Transverse colon (tissue), 3 donors: Measurements from ENCODE around the gene ACKR4.
"Not testable (repeated sequence)": the region's sequence is repeated elsewhere in the genome, so short reads cannot be mapped to it uniquely, and the experiment has no call there.

ENCODE experiments used
- EP300 ChIP-seq: sonication (generic); formaldehyde crosslinking; IDR thresholded peaks from one replicate; pipeline ENCODE4 v1.6.1; 2017; ENCODE audit warnings: antibody characterized with exemption, low read depth
- POLR2A ChIP-seq: fragments of 450-650 bp; IDR thresholded peaks from one replicate; pipeline ENCODE4 v1.6.1; 2016; ENCODE audit warnings: antibody characterized with exemption, mild to moderate bottlenecking, moderate library complexity
- TF ChIP-seq, protein P1 (sequence below), 5 experiments: fragments of 200-600 bp in 3 of 5; fragments of 450-650 bp in 2 of 5; sonication (generic) in 3 of 5; IDR thresholded peaks; 1 replicate in 2 of 5; 2 replicates in 3 of 5; pipeline ENCODE4 v1.5.1; 2016 to 2017; ENCODE audit warnings: antibody characterized with exemption in 5 of 5, inconsistent platforms in 3 of 5, mild to moderate bottlenecking in 2 of 5, moderate library complexity in 1 of 5

DNA sequence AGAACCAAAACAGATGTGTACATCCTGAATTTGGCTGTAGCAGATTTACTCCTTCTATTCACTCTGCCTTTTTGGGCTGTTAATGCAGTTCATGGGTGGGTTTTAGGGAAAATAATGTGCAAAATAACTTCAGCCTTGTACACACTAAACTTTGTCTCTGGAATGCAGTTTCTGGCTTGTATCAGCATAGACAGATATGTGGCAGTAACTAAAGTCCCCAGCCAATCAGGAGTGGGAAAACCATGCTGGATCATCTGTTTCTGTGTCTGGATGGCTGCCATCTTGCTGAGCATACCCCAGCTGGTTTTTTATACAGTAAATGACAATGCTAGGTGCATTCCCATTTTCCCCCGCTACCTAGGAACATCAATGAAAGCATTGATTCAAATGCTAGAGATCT is 3.5 kb downstream of the ACKR4 start:
- not testable (repeated sequence) for TF ChIP-seq POLR2A, EP300
- TF ChIP-seq, protein P1, sequence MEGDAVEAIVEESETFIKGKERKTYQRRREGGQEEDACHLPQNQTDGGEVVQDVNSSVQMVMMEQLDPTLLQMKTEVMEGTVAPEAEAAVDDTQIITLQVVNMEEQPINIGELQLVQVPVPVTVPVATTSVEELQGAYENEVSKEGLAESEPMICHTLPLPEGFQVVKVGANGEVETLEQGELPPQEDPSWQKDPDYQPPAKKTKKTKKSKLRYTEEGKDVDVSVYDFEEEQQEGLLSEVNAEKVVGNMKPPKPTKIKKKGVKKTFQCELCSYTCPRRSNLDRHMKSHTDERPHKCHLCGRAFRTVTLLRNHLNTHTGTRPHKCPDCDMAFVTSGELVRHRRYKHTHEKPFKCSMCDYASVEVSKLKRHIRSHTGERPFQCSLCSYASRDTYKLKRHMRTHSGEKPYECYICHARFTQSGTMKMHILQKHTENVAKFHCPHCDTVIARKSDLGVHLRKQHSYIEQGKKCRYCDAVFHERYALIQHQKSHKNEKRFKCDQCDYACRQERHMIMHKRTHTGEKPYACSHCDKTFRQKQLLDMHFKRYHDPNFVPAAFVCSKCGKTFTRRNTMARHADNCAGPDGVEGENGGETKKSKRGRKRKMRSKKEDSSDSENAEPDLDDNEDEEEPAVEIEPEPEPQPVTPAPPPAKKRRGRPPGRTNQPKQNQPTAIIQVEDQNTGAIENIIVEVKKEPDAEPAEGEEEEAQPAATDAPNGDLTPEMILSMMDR (IDR thresholded peaks at IDR 0.05): not testable (repeated sequence)
